ENCODE measurements around the gene CLK3. TPM values are rescaled to one million over a fixed set of nuclear protein-coding genes. Genes with fewer than 3 reads are reported as not detected.

Gene CLK3
- total RNA-seq, 1 donor from 2014 or later: 53.2 TPM

DNA sequence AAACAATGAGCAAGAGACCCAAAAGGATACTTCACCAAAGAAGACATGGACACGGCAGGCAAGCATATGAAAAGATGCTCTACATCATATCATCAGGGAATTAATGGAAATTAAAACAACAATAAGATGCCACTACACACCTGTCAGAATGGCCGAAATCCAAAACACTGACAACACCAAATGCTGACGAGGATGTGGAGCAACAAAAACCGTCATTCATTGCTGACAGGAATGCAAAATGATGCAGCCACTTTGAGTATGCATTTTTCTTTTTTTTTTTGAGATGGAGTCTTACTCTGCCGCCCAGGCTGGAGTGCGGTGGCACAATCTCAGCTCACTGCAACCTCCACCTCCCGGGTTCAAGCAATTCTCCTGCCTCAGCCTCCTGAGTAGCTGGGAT, 61.2 kb downstream of the CLK3 start:
- TF ChIP-seq, protein P1, sequence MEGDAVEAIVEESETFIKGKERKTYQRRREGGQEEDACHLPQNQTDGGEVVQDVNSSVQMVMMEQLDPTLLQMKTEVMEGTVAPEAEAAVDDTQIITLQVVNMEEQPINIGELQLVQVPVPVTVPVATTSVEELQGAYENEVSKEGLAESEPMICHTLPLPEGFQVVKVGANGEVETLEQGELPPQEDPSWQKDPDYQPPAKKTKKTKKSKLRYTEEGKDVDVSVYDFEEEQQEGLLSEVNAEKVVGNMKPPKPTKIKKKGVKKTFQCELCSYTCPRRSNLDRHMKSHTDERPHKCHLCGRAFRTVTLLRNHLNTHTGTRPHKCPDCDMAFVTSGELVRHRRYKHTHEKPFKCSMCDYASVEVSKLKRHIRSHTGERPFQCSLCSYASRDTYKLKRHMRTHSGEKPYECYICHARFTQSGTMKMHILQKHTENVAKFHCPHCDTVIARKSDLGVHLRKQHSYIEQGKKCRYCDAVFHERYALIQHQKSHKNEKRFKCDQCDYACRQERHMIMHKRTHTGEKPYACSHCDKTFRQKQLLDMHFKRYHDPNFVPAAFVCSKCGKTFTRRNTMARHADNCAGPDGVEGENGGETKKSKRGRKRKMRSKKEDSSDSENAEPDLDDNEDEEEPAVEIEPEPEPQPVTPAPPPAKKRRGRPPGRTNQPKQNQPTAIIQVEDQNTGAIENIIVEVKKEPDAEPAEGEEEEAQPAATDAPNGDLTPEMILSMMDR (IDR thresholded peaks at IDR 0.05): no peak
- no peak overlapping the region for H3K4me3 Mint-ChIP-seq (ENCODE audit: unreplicated experiment)
- H3K9me3 Mint-ChIP-seq (ENCODE audit: unreplicated experiment): no peaks in the 10 kb centered on the region
- no peak overlapping the region for H3K27ac Mint-ChIP-seq (ENCODE audit: unreplicated experiment)
- peaks cover 1% of the 10 kb centered on the region for H3K4me1 Mint-ChIP-seq (ENCODE audit: unreplicated experiment)
- H3K27me3 Mint-ChIP-seq (ENCODE audit: unreplicated experiment): no peaks in the 10 kb centered on the region
- DNase-seq (ENCODE audit: extremely low spot score, unreplicated experiment): no peak
- peaks cover 23% of the 10 kb centered on the region for H3K36me3 Mint-ChIP-seq (ENCODE audit: unreplicated experiment)

Other genes with a start within 250 kb of the CLK3 start
- gene CYP11A1, start 248.2 kb upstream of the CLK3 start, total RNA-seq: not detected in 2 replicates
- gene SEMA7A, start 181.9 kb upstream of the CLK3 start, total RNA-seq: 0.37 and 0.51 TPM in 2 replicates
- 49.6 and 59.5 TPM in 2 replicates for gene UBL7, start 154.7 kb upstream of the CLK3 start, total RNA-seq
- 2.8 and 3.2 TPM in 2 replicates for gene ARID3B, start 74.6 kb upstream of the CLK3 start, total RNA-seq
- 42.9 and 54.2 TPM in 2 replicates for gene EDC3, start 80.2 kb downstream of the CLK3 start, total RNA-seq
- gene CYP1A1, start 109.7 kb downstream of the CLK3 start, total RNA-seq: 0.18 and 0.24 TPM in 2 replicates
- gene CYP1A2, start 133.0 kb downstream of the CLK3 start, total RNA-seq: not detected in 2 replicates
- gene CSK, start 166.2 kb downstream of the CLK3 start, total RNA-seq: 56.0 and 57.0 TPM in 2 replicates
- gene LMAN1L, start 197.0 kb downstream of the CLK3 start, total RNA-seq: not detected in 2 replicates
- not detected in 2 replicates for gene CPLX3, start 210.8 kb downstream of the CLK3 start, total RNA-seq
- 30.6 and 32.4 TPM in 2 replicates for gene ULK3, start 227.3 kb downstream of the CLK3 start, total RNA-seq